ENCODE measurements around the gene THAP11.
"Not testable (repeated sequence)": the region's sequence is repeated elsewhere in the genome, so short reads cannot be mapped to it uniquely, and the experiment has no call there.

The THAP11 gene

GRCh38 chr16:67864044-67864443 lies 21.9 kb downstream of the THAP11 start:
- DNase-seq = not testable (repeated sequence)

- no peak for DNase-seq
Observed at GRCh38 chr16:67864594-67864993, 22.5 kb downstream of the THAP11 start.

- no peak for DNase-seq
Observed at GRCh38 chr16:67865318-67865717, 23.2 kb downstream of the THAP11 start.

GRCh38 chr16:67868290-67868689 lies 26.2 kb downstream of the THAP11 start:
- no peak for DNase-seq

- DNase-seq = no peak
Observed at GRCh38 chr16:67869653-67870052, 27.5 kb downstream of the THAP11 start.

GRCh38 chr16:67871256-67871655 lies 29.1 kb downstream of the THAP11 start:
- no peak for DNase-seq

- no peak for DNase-seq
Observed at GRCh38 chr16:67872131-67872630, 30.1 kb downstream of the THAP11 start.

- DNase-seq = peak; percentile 92
Observed at GRCh38 chr16:67872631-67873434, 30.7 kb downstream of the THAP11 start, which contains the start of gene EDC4. EDC4 (plus strand) TSS chr16:67873052; CDS start chr16:67873262, 210 bp downstream.

- no peak for DNase-seq
Observed at GRCh38 chr16:67873435-67874370, 31.6 kb downstream of the THAP11 start.

- DNase-seq = no peak
Observed at GRCh38 chr16:67874372-67874771, 32.3 kb downstream of the THAP11 start.

GRCh38 chr16:67877064-67877463 lies 34.9 kb downstream of the THAP11 start:
- no peak for DNase-seq

- no peak for DNase-seq
Observed at GRCh38 chr16:67878232-67878631, 36.1 kb downstream of the THAP11 start.

- no peak for DNase-seq
Observed at GRCh38 chr16:67878846-67879245, 36.7 kb downstream of the THAP11 start.

- no peak for DNase-seq
Observed at GRCh38 chr16:67879462-67879861, 37.3 kb downstream of the THAP11 start.

GRCh38 chr16:67879936-67880335 lies 37.8 kb downstream of the THAP11 start:
- DNase-seq = no peak

- DNase-seq = no peak
Observed at GRCh38 chr16:67880584-67880983, 38.5 kb downstream of the THAP11 start.

GRCh38 chr16:67881621-67882161 lies 39.6 kb downstream of the THAP11 start:
- no peak for DNase-seq

- no peak for DNase-seq
Observed at GRCh38 chr16:67882374-67883145, 40.4 kb downstream of the THAP11 start.

- DNase-seq = no peak
Observed at GRCh38 chr16:67883146-67883871, 41.2 kb downstream of the THAP11 start.

GRCh38 chr16:67883872-67884261 lies 41.7 kb downstream of the THAP11 start:
- peak; percentile 66 for DNase-seq

GRCh38 chr16:67884684-67885083 lies 42.6 kb downstream of the THAP11 start, which contains the start of gene NRN1L:
NRN1L (plus strand) TSS chr16:67884885; CDS start chr16:67884904, 19 bp downstream.
- DNase-seq = no peak

GRCh38 chr16:67885545-67885944 lies 43.4 kb downstream of the THAP11 start:
- no peak for DNase-seq

Data from activated CD4-positive, alpha-beta T cell treated with anti-CD3 and anti-CD28 coated beads, Interleukin-10, Interleukin-2, amounts not matched to agents 100 ng/mL and 50 ng/mL, durations not matched to agents 16 hours and 8 hours (primary cell).